ENCODE measurements around the gene CFAP54.

The CFAP54 gene

GRCh38 chr12:96752211-96752610, 262.8 kb downstream of the CFAP54 start:
- DNase-seq: no peak

GRCh38 chr12:96766232-96766631, 276.9 kb downstream of the CFAP54 start:
- no peak for DNase-seq

- DNase-seq: no peak
Measured at GRCh38 chr12:96769400-96769799, 280.0 kb downstream of the CFAP54 start.

GRCh38 chr12:96770219-96771102, 281.1 kb downstream of the CFAP54 start:
- no peak for DNase-seq

- no peak for DNase-seq
Measured at GRCh38 chr12:96773031-96773430, 283.7 kb downstream of the CFAP54 start.

GRCh38 chr12:96774496-96775256, 285.3 kb downstream of the CFAP54 start:
- no peak for DNase-seq

GRCh38 chr12:96776908-96777307, 287.5 kb downstream of the CFAP54 start:
- DNase-seq: no peak

GRCh38 chr12:96780330-96780729, 291.0 kb downstream of the CFAP54 start:
- DNase-seq: no peak

- no peak for DNase-seq
Measured at GRCh38 chr12:96786791-96787190, 297.4 kb downstream of the CFAP54 start.

- DNase-seq: no peak
Measured at GRCh38 chr12:96803969-96804368, 314.6 kb downstream of the CFAP54 start.

- no peak for DNase-seq
Measured at GRCh38 chr12:96806272-96806671, 316.9 kb downstream of the CFAP54 start.

- no peak for DNase-seq
Measured at GRCh38 chr12:96807741-96808140, 318.4 kb downstream of the CFAP54 start.

GRCh38 chr12:96808587-96808986, 319.2 kb downstream of the CFAP54 start:
- DNase-seq: no peak

- DNase-seq: no peak
Measured at GRCh38 chr12:96809522-96809921, 320.1 kb downstream of the CFAP54 start.

GRCh38 chr12:96810057-96810456, 320.7 kb downstream of the CFAP54 start:
- no peak for DNase-seq

GRCh38 chr12:96810477-96810876, 321.1 kb downstream of the CFAP54 start:
- no peak for DNase-seq

- no peak for DNase-seq
Measured at GRCh38 chr12:96811083-96811482, 321.7 kb downstream of the CFAP54 start.

- DNase-seq: no peak
Measured at GRCh38 chr12:96812153-96812552, 322.8 kb downstream of the CFAP54 start.

- no peak for DNase-seq
Measured at GRCh38 chr12:96814200-96814599, 324.8 kb downstream of the CFAP54 start.

GRCh38 chr12:96821592-96821991, 332.2 kb downstream of the CFAP54 start:
- no peak for DNase-seq

GRCh38 chr12:96822641-96823040, 333.3 kb downstream of the CFAP54 start:
- no peak for DNase-seq

- DNase-seq: no peak
Measured at GRCh38 chr12:96824074-96824837, 334.9 kb downstream of the CFAP54 start.

- no peak for DNase-seq
Measured at GRCh38 chr12:96824838-96825236, 335.5 kb downstream of the CFAP54 start.

Data from stimulated activated CD4-positive, alpha-beta T cell treated with anti-CD3 and anti-CD28 coated beads, Interleukin-4, amount 100 ng/mL, for 24 hours (primary cell).